GM12872 (cell line): ENCODE results near the gene CDON.

Experiments
- CTCF ChIP-seq: IDR thresholded peaks from 3 replicates; pipeline ENCODE4 v1.5.1; 2011; ENCODE audit warnings: low read depth, mild to moderate bottlenecking, low read length, moderate library complexity; ENCODE audit not compliant: insufficient read depth

Gene CDON

GRCh38 chr11:125958872-125959400 lies 103.7 kb downstream of the CDON start:
- no peak for TF ChIP-seq CTCF

DNA sequence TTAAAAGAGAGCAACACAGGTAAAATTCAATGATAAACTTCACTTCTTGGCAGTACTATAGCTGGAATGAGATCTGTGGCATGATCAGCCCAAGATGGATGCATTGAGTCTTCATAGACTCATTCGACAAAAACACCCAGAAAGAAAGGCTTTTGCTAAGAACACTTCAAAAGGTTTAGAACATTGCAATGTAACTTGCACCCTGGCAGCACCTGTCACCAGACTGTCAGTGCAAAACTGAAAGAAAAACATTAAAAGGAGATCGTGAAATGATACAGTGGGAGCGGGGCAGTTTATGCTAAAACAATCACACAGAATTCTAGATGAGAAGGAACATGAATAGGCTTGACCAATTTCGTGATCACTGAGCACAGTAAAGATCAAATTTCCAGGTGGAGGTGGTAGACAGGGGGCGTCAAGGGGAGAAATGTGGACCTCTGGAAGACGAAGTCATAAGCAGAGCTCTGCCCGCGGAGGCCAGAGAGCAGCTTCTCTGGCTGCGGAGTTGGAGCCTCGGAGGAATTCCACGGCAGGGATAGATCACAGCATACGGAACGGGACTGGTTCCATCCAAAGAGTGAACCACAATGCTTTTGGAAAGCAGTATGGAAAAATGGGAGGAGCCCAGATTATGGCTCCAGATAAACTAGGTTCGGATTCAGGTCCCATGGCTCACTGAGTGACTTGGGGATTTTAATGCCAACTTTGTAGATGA lies 104.9 kb downstream of the CDON start:
- no peak for TF ChIP-seq CTCF

- TF ChIP-seq CTCF, result no peak
Observed at GRCh38 chr11:125956391-125957134, 106.1 kb downstream of the CDON start.

DNA sequence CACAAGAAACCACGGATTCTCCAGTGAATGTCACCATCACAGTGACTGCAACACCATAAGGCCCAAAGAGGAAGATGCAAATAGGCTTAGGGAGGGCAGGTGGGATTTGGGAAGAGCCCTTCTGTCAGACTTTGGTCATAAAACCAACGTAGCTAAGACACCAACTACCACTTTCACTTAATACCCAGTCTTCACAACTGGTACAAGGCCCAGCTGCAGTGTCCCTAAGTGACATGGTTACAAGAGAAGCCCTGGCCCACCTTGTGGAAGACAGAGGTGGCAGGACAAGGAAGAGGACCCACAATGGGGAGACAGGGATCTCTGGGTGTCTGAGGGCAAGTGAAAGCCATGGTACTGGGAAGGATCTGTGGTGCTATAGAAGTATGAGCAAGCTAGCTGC lies 106.8 kb downstream of the CDON start:
- TF ChIP-seq CTCF, result no peak

DNA sequence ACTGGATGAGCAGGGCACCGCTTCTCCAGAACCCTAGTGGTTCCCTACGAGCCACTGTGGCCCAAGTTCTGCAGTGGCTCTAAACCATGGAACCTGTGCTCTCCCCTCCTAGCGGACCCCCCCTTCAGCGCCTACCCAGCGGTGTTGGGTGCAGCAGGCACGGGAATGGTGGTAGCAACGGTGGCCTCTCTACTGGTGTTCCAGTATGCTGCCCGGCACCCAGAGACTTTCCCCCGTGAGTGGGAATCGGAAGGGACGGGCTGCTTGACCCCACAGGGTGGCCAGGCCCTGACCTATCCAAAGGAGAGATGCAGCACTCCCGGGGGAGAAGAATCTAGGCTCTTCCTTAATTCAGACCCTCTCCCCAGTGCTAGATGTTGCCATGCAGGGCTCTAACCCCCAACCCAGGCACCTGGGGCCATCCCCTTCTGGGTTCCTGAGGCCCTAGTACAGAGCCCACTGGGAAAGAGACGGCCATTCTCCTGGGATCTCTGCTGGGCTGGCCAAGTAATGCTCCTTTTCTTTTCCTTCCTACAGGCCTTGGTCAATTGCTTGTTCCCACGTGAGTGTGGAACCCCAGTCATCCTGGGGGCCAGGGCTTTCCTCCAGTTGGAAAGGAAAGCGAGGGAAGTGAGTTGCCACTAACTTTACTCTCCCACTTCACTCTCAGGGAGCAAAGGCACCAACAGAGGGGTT lies 107.6 kb downstream of the CDON start:
- TF ChIP-seq CTCF, result no peak

- no peak for TF ChIP-seq CTCF
Observed at GRCh38 chr11:125954123-125954944, 108.3 kb downstream of the CDON start.
